Ovary (tissue), 3 donors: ENCODE measurements around the gene PTPRN2.
"Not testable (repeated sequence)": the region's sequence is repeated elsewhere in the genome, so short reads cannot be mapped to it uniquely, and the experiment has no call there.

Experiments used
- POLR2A ChIP-seq: fragments of 450-650 bp; IDR thresholded peaks from one replicate; pipeline ENCODE4 v1.6.1; 2017; ENCODE audit warnings: antibody characterized with exemption, mild to moderate bottlenecking, moderate library complexity
- TF ChIP-seq, protein P1 (sequence below), 3 donors: fragments of 450-650 bp in 2 of 3; fragments of 200-600 bp in 1 of 3; IDR thresholded peaks; one replicate each; pipeline versions ENCODE4 v1.5.1 to v1.8.0; 2016 to 2022; ENCODE audit warnings: antibody characterized with exemption in 3 of 3, mild to moderate bottlenecking in 1 of 3
- donor health status: DM: no; HTN: no; CAD: no.

DNA sequence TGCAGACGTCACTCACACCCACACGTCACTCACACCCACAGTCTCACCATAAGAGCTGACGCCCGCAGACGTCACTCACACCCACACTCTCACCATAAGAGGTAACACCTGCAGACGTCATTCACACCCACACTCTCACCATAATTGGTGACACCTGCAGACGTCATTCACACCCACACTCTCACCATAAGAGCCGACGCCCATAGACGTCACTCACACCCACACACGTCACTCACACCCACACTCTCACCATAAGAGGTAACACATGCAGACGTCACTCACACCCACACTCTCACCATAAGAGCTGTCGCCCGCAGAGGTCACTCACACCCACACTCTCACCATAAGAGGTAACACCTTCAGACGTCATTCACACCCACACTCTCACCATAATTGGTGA, 246.5 kb downstream of the PTPRN2 start:
- TF ChIP-seq, protein P1, sequence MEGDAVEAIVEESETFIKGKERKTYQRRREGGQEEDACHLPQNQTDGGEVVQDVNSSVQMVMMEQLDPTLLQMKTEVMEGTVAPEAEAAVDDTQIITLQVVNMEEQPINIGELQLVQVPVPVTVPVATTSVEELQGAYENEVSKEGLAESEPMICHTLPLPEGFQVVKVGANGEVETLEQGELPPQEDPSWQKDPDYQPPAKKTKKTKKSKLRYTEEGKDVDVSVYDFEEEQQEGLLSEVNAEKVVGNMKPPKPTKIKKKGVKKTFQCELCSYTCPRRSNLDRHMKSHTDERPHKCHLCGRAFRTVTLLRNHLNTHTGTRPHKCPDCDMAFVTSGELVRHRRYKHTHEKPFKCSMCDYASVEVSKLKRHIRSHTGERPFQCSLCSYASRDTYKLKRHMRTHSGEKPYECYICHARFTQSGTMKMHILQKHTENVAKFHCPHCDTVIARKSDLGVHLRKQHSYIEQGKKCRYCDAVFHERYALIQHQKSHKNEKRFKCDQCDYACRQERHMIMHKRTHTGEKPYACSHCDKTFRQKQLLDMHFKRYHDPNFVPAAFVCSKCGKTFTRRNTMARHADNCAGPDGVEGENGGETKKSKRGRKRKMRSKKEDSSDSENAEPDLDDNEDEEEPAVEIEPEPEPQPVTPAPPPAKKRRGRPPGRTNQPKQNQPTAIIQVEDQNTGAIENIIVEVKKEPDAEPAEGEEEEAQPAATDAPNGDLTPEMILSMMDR (IDR thresholded peaks at IDR 0.05): not testable (repeated sequence)
- not testable (repeated sequence) for TF ChIP-seq POLR2A
